Measurements from ENCODE around the gene BRD2.

Gene BRD2

DNA sequence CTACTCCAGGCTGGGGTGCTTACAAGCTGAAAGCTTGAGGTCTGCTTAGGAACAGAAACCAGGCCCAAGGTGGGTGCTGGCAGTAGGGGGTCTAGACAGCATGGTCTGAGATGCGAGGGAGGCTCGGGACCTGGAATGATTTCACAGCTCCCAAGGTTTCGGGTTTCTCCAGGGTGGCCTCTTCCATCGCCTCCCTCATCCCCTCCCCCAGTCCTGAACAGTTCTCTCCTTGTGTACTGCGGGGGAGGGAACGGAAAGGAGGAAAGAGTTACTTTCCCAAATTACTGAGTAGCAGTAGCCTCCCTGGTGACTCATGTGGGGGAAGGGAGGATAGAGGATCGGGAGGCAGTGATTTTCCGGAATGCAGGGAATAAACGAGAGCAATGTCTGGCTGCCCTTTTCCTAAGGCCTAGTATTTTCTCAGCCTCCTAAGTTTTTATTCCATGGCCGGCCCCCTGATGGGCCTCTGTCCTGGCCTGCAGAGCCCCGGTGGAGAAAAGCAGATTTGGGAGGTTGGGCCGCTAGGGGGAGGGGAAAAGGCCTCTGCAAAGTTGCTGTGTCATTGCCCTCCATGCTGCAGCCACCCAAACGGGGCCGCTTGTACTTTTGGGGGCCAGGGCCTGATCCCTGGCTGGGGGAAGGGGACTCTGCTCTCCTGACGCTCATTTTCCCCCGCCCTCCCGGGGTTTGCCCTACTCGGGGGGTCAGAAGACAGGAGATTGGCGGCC lies 1.5 kb downstream of the BRD2 start:
- TF ChIP-seq TAF1 (IDR thresholded peaks at IDR 0.05; ENCODE audit: borderline replicate concordance, insufficient read depth, low read length) (peak; percentile 91; the same call in 1 of the 2 replicates), SIN3A (IDR thresholded peaks at IDR 0.05; ENCODE audit: borderline replicate concordance, insufficient read depth, low read length) (peak; percentile 94; the same call in 1 of the 2 replicates), POLR2AphosphoS5 (IDR thresholded peaks at IDR 0.05; ENCODE audit: low read depth, low read length) (peak; percentile 71), FOXP2 (optimal IDR thresholded peaks at IDR 0.05; ENCODE audit: borderline replicate concordance, extremely low read depth, extremely low read length, insufficient read depth) (no peak)
- TF ChIP-seq, protein P1, sequence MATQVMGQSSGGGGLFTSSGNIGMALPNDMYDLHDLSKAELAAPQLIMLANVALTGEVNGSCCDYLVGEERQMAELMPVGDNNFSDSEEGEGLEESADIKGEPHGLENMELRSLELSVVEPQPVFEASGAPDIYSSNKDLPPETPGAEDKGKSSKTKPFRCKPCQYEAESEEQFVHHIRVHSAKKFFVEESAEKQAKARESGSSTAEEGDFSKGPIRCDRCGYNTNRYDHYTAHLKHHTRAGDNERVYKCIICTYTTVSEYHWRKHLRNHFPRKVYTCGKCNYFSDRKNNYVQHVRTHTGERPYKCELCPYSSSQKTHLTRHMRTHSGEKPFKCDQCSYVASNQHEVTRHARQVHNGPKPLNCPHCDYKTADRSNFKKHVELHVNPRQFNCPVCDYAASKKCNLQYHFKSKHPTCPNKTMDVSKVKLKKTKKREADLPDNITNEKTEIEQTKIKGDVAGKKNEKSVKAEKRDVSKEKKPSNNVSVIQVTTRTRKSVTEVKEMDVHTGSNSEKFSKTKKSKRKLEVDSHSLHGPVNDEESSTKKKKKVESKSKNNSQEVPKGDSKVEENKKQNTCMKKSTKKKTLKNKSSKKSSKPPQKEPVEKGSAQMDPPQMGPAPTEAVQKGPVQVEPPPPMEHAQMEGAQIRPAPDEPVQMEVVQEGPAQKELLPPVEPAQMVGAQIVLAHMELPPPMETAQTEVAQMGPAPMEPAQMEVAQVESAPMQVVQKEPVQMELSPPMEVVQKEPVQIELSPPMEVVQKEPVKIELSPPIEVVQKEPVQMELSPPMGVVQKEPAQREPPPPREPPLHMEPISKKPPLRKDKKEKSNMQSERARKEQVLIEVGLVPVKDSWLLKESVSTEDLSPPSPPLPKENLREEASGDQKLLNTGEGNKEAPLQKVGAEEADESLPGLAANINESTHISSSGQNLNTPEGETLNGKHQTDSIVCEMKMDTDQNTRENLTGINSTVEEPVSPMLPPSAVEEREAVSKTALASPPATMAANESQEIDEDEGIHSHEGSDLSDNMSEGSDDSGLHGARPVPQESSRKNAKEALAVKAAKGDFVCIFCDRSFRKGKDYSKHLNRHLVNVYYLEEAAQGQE (IDR thresholded peaks at IDR 0.05; ENCODE audit: insufficient read depth in 1 of 2, low read depth in 2 of 2, low read length in 2 of 2), result peak in 1 of 2 experiments; percentile 78; a peak in 2 of 4 replicates

DNA sequence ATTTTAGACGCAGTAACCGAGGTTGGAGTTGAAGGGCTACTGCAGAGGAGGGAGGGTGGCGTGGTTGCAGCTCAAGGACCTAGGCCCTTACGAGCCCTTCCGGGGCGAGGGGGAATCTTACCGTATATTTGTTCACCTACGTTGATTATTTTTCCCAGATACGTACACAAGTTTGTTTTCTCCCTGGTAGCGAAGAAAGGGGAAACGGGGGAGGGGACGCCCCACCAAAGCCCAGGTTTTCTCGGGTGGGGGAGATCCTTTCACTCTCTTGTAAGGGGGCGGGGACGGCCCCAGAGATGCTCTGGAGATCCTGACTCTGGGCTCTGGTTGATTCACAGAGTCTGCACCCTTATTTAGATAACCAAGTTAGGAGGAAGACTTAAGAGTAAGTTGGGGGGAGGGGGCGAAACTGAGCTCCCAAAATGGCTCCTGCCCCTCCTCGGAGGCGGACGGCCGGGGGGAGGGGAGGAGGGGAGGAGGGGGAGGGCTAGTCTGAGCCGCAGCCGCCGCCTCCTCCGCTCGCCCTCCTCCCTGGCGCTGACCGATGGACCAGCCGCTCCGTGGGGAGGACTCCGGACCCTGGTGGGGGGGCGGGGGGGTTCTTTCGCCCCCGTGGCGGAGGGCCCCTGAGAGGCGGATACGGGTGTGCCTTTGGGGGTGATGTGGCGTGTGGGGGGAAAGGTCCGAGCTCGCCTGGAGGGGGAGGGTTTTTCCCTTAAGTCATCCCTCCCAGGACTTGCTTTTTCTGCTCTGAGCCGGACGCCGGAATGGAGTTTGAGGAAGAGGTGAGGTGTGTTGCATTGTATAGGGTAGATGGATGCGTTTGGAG lies 2.2 kb downstream of the BRD2 start:
- TF ChIP-seq, protein P1 (IDR thresholded peaks at IDR 0.05; ENCODE audit: insufficient read depth in 1 of 2, low read depth in 2 of 2, low read length in 2 of 2), result no peak
- peak; percentile 51; the same call in 1 of the 2 replicates for TF ChIP-seq POLR2AphosphoS5 (IDR thresholded peaks at IDR 0.05; ENCODE audit: low read depth, low read length)
- no peak for TF ChIP-seq SIN3A (IDR thresholded peaks at IDR 0.05; ENCODE audit: borderline replicate concordance, insufficient read depth, low read length)
- TF ChIP-seq TAF1 (IDR thresholded peaks at IDR 0.05; ENCODE audit: borderline replicate concordance, insufficient read depth, low read length), result peak; percentile 71; the same call in 1 of the 2 replicates
- no peak for TF ChIP-seq FOXP2 (optimal IDR thresholded peaks at IDR 0.05; ENCODE audit: borderline replicate concordance, extremely low read depth, extremely low read length, insufficient read depth)

DNA sequence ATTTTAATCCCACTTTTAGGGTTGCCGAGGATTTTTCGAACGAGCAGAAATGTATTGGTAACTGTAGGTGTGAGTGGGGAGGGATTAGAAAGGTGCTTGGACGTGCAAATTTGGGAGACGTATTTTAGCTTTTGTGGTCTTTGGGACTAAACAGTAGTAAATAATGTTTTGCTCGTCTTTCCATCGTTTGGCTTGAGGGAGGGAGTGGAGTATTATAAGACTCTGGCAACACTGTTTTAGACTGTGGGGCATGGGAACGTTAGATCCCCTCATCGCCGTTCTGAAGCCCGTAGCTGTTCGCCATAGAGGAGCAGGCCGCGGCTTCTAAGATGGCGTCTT lies 2.8 kb downstream of the BRD2 start:
- TF ChIP-seq POLR2AphosphoS5 (IDR thresholded peaks at IDR 0.05; ENCODE audit: low read depth, low read length) (no peak; the same call in 1 of the 2 replicates), FOXP2 (optimal IDR thresholded peaks at IDR 0.05; ENCODE audit: borderline replicate concordance, extremely low read depth, extremely low read length, insufficient read depth) (no peak), TAF1 (IDR thresholded peaks at IDR 0.05; ENCODE audit: borderline replicate concordance, insufficient read depth, low read length) (no peak), SIN3A (IDR thresholded peaks at IDR 0.05; ENCODE audit: borderline replicate concordance, insufficient read depth, low read length) (no peak)
- TF ChIP-seq, protein P1 (IDR thresholded peaks at IDR 0.05; ENCODE audit: insufficient read depth in 1 of 2, low read depth in 2 of 2, low read length in 2 of 2), result no peak

DNA sequence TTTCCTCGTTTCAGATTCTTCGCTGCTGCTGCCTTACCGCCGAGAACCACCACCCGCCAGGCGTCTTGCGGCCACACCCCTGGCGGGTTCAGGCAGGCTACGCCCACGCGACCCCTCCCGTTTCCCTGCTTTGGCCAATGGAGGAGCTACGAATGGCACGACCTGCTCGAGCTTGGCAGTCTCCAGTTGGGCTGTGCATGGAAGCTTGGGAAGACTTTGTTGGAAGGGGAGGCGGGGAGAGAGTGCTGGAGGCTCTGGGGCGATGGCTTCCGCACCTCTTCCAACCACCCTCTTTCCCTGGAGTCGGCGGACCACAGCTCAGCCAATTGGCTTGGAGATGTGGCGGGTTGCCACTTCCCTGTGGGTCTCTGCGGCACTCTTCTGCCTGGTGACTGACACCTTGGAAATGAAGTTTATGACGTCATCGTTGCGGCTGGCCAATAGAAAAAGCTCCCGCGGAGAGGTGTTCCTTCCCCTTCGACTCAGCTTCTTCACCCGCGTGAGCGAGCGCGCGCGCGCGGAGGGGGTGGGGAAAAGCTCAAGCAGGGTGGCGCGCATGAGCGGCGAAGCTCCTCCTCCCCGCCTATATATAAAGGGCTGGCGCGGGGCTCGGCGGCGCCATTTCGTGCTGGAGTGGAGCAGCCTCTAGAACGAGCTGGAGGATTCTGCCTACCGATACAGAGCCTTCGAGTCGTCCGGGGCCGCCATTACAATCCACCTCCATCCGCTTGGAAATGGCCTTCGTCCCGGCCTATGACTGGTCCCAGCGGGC lies 3.4 kb downstream of the BRD2 start:
- TF ChIP-seq TAF1 (IDR thresholded peaks at IDR 0.05; ENCODE audit: borderline replicate concordance, insufficient read depth, low read length), result peak; percentile 99
- TF ChIP-seq, protein P1 (IDR thresholded peaks at IDR 0.05; ENCODE audit: insufficient read depth in 1 of 2, low read depth in 2 of 2, low read length in 2 of 2), result peak in 1 of 2 experiments; percentile 45; a peak in 2 of 4 replicates
- TF ChIP-seq FOXP2 (optimal IDR thresholded peaks at IDR 0.05; ENCODE audit: borderline replicate concordance, extremely low read depth, extremely low read length, insufficient read depth), result no peak
- peak; percentile 99 for TF ChIP-seq POLR2AphosphoS5 (IDR thresholded peaks at IDR 0.05; ENCODE audit: low read depth, low read length)
- TF ChIP-seq SIN3A (IDR thresholded peaks at IDR 0.05; ENCODE audit: borderline replicate concordance, insufficient read depth, low read length), result peak; percentile 76; the same call in 1 of the 2 replicates
